Iris pigment epithelial cell (primary cell): ENCODE data around the gene PI16.

ENCODE experiments used
- DNase-seq: peaks from one replicate; pipeline ENCODE4 v3.0.0-alpha.2; 2011; ENCODE audit warnings: low read depth

The PI16 gene

DNA sequence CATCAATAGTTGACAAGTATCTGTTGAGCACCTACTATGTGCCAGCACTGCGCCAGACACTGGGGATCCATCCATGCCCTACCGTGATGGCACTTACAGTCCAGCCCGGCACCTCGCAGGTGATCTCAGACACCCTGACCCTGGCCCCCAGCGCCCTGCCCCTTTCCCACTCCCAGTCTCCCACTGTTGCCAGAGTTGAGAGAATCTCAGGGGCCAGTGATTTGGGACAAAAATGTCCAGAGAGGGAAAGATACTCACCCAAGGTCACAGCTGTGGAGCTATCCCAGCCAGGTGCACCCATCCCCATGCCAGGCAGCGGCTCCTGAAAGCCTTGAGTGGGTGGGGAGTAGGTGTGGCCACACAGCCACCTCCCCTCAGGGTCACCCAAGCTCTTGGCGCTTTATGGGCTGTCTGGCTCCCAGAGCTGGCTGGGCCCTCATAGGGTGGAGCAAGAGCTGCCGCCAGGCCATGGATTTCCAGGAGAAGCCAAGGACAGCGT lies 3.3 kb downstream of the PI16 start:
- DNase-seq, result no peak

GRCh38 chr6:36958775-36959554 lies 4.4 kb downstream of the PI16 start:
- DNase-seq, result no peak

GRCh38 chr6:36959555-36960250 lies 5.2 kb downstream of the PI16 start:
- DNase-seq, result no peak

DNA sequence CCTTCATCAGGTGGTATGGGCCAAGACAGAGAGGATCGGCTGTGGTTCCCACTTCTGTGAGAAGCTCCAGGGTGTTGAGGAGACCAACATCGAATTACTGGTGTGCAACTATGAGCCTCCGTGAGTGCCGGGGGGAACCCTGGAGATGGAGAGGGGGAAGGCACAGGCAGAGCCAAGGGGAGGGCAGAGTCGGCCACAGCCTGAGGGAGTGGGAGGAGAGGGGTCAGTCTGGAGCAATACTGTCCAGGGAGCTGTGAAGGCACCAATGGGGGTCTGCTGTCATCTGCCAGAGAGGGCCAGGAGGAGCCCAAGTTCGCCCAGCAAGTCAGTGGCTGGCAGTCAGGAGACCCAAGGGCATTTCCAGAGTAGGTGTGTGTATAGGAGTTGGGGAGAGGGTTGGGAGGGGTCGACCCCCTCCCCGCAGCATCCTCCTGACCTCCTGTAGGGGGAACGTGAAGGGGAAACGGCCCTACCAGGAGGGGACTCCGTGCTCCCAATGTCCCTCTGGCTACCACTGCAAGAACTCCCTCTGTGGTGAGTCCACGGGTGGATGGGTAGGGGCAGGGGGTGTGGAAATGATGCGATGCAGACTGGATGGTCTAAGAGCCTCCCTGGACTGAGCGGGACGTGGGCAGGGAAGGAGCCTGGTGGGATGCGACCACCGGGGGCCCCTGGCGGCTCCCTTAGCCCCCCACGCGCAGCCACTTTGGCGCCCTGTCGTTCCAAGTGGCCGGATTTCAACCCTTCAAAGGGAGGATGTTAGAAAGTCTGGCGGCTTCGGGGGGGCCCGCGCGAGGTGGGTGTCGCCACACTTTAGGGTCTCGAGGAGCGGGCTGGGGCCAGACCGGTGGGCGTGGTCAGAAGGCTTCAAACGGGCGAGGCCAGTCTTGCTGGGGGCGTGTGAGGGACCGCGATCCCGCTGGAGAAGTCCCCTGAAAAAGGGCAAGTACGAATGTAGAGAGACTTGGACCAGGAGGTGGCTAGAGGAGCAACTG lies 7.2 kb downstream of the PI16 start:
- no peak for DNase-seq

- peak; percentile 31 for DNase-seq
These were observed 8.3 kb downstream of the PI16 start for GRCh38 chr6:36962874-36963273.

GRCh38 chr6:36963451-36964290 lies 9.1 kb downstream of the PI16 start:
- no peak for DNase-seq

DNA sequence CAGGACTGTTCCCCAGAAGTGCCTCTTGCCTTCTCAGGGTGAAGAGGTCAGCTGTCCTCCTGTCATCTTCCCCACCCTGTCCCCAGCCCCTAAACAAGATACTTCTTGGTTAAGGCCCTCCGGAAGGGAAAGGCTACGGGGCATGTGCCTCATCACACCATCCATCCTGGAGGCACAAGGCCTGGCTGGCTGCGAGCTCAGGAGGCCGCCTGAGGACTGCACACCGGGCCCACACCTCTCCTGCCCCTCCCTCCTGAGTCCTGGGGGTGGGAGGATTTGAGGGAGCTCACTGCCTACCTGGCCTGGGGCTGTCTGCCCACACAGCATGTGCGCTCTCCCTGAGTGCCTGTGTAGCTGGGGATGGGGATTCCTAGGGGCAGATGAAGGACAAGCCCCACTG lies 9.8 kb downstream of the PI16 start:
- DNase-seq, result no peak

DNA sequence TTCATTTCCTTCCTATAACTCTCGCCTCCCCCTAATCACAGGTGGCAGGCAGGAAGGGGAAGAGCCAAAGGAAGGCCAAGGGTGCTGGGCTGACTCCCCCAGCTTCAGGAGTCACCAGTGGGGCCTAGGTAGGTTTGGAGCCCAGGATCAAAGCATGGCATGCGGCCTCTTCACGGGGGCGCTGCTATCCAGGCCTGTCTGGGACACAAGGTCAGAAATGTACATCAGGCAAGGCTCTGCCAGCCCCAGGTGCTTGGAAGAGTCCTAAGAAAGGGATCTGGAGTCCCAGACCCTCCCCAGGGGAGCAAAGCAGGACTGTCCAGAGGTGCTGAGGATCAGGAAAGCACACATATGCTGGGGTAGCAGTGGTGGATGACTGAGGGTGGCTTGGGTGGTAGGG lies 10.4 kb downstream of the PI16 start:
- DNase-seq, result no peak

DNA sequence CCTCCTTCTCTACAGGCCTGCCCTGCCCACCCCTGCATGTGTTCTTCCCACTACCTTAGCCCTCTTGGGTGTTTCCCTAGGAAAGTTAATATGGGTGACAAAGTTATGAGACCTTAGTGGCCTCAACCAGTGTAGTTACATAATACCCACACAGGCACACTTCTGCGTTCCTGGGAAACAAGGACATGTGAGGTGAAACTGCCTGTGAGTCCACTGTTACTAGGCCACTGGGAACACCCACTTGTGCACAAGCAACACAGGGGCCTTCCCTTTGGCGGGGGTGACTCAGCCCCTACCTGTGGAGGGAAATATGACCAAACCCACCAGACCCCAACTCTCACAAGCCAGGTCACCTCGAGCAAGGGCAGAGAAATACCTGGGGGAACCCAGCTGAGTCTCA lies 12.8 kb downstream of the PI16 start:
- no peak for DNase-seq

GRCh38 chr6:36967757-36968156 lies 13.2 kb downstream of the PI16 start:
- no peak for DNase-seq

GRCh38 chr6:36968266-36968977 lies 13.9 kb downstream of the PI16 start:
- no peak for DNase-seq

GRCh38 chr6:36969240-36969691 lies 14.7 kb downstream of the PI16 start:
- no peak for DNase-seq

DNA sequence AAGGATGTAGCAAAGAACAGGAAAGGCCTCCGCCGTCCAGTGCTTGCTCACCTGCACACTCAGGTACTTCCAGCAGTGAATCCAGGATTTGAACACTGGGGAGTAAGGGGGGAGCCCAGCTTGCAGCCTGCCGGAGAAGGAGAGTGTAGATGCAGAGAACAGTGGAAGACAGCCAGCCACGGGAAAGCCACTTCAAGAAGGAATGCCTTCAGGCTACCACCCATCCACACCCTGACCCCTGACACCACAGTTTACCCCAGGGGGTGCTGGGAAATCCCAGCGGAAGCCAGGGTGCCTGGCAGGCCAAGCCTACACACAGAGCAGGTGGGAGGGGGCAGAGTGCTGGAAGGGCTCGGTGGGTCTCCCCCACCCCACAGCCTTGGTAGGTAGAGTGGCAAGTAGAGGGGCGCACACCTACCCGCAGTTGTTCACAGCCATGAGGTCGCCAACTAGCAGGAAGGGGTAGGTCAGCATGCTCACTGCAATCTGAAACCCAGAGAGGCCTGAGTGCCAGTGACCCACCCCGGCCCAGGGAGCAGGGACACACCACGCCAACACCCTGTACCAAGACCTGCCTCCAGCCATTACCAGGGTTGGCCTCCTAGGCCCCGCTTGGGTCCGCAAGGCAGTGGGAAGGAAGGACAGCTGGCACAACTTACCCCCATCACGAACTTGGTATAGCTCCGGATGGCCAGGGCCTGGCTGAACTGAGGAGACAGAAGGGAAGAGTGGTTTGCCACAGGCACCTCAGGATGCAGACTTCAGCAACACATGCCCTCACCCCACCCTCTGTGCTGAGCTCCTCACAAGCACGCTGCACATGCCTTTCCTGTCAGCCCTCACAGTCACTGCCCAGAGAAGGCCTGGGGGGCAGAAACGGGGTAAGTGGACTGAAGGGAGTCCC lies 15.7 kb downstream of the PI16 start:
- DNase-seq, result no peak

DNA sequence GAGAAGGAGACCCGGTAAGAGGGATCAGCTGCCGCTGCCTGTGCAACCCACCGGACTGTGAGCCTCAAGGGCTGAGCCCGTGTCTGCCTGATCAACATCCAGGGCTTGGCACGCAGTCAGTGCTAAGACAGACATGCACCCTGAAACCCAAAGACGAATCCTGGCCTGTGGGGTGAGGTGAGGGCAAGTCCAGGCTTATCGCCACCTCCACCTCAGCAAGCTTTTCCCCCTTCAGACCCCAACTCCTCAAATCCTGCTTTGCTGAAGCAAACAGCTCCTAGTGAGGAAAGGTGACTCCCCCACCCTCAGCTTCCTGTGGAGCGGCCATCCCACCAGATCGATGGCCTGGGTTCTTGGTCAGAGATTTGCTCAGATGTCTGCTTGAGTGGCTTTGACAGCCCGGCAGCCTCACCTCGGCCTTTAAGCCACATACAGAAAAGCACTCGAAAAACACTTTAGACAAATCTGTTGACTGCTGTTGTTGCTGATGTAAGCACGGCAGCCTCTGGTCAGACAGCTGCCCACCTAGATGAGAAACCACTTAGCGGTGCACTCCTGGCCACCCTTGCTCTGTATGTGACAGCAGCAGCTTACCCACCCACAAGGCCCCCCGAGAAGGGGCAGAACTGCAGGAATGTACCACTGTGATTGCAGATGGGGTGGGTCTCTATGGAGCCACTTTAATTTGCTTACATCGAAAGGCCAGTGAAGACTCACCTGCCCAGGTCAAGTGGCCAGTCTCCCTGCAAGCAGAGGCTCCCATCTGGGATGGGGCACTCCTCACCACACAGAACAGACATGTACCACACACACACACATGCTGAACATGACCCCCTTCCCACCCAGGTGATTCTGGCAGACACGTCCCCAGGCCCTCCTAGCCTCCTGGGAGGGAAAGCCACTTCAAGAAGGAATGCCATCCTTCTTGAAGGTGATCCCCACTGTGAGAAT lies 16.6 kb downstream of the PI16 start:
- DNase-seq, result no peak

DNA sequence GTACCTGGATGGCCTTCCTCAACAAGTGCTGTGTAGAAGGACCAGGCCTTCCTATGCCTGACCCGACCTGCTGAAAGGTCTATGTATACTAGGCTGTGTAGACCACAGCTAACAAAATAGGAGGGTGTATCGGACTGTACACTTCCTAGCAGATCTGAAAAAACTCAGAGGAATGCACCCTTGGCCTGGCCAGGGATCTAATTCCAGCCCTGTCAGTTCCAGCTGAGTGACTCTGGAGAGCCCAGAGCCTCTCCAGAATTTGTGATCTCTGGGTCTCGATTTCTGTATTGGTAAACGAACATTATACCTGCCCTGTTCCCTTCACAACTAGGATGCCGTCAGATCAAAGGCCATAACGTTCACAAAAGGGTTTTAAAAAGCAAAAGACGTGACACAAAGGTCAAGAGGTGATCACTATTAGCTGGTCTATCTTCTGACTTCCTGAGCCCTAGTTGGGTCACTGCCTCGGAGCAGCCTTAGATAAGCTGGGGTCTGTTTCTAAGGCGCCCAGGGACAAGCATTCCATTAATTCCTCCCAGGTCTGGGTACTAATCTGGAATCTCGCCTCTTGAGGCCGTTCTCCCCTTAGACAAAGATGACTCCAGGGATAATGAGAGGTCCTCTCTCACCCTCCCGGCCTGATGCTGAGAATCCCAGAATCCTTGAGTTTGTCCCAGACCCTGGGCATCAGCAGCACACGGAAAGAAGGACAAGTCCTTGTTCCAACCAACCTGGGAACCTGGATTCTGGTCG lies 17.6 kb downstream of the PI16 start:
- DNase-seq, result no peak

GRCh38 chr6:36973190-36973589 lies 18.7 kb downstream of the PI16 start:
- DNase-seq, result no peak

DNA sequence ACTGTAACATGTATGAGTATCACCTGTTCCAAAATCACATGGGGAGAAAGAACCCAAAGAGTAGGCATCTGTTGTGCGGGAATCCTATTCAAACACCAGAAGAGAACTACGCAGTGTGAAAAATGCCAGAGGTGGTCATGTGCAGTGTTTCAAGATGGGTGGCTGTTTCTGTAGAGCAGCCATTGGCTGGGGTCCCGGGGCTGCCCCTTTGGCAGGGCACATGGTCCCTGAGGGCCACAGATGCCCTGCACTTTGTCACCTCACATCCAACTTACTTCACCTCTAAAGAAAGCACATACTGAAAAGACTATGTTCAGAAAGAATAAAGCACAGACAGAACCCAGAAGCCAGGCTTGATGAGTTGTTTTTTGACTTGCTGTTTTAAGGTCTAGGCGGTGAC lies 19.1 kb downstream of the PI16 start:
- no peak for DNase-seq
